Stimulated activated CD8-positive, alpha-beta memory T cell treated with anti-CD3 and anti-CD28 coated beads, Interleukin-7, amount 100 ng/mL, for 4 hours (primary cell): ENCODE data around the gene RAD18.

Source experiments
- DNase-seq, 2 donors: peaks; one replicate each; pipeline ENCODE4 v3.0.0-alpha.2; 2020; ENCODE audit warnings: low read depth in 2 of 2

Gene RAD18

DNA sequence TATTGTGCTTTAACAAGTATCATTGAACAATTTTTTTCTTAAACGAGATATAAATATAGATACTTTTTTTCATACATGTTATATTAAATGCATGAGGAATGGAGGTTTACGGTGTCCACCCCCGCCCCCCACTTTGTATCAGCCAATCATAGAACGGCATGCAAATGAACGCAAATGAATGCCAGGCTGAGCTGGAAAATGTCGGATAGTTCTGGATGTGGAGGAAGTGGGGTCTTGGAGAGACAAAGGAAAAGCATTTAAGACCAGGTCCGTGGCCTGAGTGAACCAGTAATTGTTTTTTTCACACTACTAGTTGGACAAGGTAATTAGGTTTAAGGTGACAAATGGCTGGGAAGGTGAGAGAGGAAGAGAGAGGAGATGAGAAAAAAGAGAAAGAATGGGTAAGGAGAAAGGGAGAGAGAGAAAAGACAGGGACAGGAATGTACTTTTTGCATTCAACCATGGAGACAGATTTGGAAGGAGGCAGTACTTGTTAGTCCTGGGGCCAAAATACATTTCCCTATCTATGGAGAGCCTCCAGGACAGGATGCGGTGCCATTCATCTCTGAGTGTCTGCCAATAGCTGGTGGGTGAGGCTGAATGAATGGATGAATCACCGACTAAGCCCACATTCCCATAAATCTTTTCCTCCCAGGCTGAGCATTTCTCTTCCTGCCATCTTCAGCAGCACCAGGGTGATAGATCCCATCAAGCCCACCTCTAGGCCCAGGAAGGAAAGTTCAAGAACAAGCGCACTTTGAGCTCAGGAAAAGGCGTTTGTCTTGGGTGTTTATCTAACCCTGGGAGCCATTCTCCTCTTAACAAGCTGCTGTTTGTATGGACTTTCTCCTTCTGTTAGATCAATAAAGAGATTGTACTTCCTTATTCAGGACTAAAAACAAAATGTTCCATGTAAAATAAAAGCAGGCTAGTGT is 1.4 kb upstream of the RAD18 start:
- DNase-seq, result no peak

DNA sequence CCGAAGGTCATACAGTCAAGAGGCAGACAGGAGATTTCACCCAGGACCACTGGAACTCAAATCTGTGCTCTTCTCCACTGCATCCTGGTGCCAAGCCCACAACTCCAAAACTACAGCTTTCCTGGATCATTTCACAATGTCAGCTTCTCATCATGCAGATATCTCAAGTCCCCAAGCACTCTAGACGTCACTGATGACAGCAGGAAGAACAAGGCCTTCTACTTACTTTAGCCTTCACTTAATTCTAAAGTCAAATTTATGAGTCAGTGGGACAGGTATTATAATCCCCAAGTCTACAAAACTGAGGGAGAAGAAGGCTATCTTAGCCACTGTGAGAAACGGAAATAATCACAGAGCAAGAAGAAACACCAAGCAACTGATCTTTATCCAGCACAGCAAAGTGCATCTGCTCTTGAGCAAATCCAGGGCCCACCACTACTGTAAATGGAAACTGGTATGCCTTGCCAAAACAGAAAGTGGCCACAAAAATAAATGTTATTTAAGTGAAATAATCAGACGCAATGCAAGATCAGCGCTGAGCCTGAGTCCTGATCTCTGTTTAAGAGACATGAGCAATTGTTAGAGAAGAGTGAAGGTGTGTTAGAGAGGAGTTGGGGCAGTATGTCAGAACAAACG is 928 bp downstream of the RAD18 start:
- no peak for DNase-seq

DNA sequence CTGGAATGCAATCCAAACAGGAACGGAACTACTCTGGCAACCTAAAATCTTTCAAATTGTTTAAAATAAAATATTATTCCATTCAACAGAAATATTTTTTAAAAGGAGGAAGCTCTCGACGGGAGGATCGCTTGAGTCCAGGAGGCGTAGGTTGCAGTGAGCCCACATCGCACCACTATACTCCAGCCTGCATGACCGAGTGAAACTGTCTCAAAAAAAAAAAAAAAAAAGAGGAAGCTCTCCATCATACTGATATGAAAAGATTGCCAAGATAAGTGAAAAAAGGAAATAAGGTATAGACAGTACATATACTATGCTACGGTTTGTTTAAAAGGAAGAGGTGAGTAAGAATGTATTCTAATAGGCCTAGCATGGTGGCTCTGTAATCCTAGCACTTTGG is 3.6 kb downstream of the RAD18 start:
- no peak for DNase-seq

DNA sequence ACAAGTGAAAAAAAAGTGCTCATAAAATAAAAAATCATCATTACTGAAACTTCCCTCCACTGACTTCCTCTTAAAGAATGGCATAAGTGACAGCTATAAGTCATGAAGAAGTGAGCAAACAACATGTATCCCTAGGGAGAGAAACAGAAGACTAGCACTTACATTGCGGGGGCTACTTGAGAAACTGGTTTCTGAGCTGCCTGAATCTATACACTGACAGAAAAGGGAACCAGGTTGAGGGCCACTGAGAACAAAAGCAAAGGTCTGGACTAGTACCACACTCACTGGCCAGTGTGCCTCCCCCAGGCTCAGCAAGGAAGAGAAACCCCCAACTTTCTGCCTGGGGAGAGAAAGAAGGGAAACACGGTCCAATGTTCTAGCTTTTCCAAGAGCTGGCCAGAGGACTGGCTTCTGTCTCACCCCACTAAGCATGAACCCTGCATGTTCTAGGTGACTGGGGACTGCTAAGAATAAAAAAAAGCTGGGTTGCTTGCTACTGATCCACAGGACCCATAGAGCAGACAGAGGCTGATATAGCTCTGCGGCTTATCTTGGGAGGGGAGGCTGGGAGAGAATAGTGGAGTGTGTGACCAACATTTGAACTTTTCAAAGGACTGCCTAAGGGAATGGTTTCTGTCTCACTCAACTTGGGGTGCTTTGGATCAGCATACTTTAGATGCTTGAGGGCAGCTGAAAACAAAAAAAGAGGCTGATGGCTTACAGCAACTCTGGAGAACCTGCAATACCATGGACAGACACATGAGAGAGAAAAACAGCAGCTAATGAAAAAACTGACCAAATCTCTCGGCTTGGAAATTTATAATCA is 8.1 kb downstream of the RAD18 start:
- no peak for DNase-seq

DNA sequence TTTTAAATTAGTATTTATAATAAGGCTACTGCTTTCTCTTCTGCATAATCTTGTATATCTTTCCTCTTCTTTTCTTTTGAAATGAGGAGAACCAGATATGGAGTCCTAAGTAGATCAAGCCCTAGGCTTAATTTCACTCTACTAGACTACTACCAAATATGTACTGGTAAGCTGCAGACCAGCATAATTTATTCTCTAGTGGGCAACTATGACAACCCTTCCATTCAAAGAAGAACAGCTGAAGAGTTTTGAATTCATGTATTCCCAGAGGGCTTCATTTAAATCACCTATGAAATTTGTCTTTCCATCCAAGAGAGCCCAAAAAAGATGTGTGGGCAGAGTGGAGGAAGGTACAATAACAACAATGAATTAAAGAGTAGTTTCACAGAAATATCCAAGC is 10.0 kb downstream of the RAD18 start:
- DNase-seq, result no peak

DNA sequence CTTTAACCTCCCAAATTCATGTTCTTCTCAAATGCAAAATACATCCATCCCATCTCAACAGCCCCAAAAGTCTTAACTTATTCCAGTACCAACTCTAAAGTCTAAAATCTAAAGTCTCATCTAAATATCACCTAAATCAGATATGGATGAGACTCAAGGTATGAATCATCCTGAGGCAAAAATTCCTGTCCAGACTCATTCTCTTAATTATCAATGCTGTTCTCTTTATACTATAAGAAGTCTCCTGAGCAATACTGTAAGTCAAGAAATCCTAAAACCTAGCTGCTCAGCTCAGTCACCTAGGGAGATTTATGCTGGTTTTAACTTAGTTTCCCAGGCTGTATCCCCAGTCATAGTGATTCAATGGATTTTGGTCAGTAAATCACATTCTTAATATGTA is 11.1 kb downstream of the RAD18 start:
- DNase-seq, result no peak

DNA sequence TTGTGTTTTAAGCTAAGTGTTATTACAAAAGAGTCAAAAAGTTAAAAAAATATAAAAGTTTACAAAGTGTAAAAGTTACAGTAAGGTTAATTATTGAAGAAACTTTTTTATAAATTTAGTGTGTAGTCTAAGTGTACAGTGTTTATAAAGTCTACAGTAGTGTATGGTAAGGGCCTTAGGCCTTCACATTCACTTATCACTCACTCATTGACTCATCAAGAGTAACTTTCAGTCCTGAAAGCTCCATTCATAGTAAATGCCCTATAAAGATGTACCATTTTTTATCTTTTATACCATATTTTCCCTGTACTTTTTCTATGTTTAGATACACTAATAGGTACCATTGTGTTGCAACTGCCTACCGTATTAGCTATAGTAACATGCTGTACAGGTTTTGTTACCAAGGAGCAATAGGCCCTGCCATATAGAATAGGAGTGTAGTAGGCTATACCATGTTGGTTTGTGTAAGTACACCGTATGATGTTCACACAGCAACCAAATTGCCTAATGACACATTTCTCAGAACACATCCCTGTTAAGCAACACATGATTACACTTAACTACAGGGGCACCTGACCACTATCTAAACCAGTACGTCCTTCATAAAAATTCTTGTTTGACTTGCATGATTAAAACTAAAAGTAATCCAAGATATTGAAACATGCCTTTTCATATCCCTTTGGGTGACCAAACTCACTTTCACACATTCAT is 17.2 kb downstream of the RAD18 start:
- no peak for DNase-seq

DNA sequence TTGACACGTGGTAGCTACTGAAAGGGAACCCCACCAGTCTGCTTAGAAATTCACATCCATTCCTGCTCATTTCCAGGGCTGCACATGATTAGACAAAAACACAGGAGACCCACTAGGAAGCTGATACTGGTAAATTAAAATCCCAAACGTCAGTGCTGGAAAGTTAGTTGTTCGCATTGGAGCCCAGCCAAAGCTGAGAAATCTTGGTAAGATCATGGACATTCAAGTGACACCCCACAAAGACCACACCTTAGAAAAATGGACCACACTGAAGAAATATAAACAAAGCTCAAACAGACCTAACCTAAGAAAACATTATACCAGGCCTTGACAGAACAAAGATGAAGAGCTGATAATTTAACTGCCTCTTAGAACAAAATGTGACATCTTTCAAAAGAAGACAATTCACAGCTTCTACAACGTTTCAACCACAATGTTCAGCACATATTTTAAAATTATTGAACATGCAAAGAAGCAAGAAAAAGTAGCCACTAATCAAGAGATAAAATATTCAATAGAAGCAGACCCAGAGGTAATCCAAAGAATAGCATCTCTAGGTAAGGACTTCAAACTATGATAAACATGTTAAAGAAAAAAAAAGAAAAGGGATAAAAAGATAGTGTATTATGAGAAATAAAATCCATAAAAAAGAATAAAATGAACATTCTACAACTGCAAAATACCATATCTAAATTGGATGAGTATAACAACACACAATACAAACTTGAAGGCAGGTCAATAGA is 20.4 kb downstream of the RAD18 start:
- no peak for DNase-seq

DNA sequence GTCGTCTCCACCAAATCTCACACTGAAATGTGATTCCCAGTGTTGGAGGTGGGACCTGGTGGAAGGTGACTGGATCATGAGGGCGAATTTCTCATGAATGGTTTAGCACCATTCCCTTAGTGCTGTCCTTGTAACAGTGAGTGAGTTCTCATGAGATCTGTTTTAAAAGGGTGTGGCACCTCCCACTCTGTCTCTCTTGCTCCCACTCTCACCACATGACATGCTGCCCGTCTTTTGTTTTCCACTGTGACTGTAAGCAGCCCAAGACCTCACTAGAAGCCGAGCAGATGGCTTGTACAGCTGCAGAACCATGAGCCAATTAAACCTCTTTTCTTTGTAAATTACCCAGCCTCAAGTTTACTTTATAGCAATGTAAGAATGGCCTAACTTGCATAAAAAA is 21.2 kb downstream of the RAD18 start:
- DNase-seq, result no peak

DNA sequence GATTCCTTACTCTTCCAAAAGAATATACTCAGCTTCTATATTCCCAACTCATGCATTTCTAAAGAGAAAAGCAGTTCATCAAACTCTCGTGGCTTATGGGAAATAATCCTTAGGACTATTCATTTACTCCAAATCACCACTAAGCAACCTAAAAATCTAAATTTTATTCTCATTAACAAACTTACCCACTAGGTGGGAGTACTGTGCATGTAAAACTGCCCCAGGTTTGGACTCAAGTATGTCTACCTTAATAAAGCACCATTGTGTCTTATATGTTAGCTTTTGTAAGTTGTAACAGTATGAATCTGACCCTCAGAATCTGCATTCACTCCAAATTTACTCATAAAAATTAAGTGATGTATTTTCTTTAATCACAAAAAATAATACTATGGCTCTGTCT is 25.3 kb downstream of the RAD18 start:
- DNase-seq, result no peak

DNA sequence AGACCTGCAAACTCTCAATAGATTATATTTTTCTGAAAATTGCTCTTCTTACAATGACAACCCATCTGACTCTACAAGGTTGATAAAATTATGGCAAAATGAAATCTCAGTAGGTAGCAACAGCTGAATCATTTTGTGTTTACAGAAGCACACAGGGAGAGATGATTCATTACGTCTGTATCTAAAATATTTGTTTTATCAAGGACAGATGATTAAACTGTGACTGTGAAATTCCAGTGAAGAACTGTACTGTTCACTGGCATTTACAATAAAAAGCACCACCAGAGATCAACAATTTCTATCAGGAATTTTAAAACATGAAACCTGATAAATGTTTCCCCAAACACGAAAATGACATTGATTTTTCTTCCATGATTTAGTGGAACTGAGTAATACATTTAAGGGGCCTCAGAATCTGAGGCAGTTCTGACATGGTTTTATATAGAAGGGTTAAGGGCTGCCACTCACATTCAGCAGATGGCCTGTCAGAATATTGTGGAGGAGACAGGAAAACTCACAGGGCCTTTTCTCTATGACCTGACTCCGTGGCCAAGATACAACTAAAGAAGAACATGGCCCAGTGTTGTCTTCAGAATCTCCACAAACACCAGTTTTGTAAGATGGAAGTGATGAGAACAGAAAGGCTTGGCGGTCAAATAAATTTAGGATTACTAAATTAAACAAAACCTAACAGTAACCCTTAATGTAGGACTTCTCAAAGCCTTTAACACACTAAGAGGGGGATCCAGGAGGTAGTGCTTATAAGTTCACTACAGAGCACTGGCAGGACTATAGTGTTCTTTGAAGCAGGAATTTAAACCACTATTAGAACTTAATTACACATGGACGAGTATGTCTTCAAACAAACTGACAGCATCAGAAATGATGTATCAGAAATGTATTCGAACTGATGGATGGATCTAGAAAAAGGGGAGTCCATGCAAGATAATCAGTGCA is 25.9 kb downstream of the RAD18 start:
- no peak for DNase-seq

DNA sequence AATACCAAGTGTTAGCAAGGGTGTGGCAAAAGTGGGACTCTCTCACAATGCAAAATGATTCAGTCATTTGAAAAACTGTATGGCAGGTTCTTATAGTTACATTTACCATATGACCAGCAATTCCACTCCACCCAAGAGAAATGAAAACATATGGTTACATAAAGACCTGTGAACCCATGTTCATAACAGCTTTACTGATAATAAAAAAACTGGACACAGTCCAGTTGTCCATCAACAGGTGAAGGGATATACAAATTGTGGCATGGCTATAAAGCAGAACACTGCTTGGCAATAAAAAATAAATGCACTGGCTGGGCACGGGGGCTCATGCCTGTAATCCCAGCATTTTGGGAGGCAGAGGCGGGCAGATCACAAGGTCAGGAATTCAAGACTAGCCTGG is 30.8 kb downstream of the RAD18 start:
- DNase-seq, result no peak

DNA sequence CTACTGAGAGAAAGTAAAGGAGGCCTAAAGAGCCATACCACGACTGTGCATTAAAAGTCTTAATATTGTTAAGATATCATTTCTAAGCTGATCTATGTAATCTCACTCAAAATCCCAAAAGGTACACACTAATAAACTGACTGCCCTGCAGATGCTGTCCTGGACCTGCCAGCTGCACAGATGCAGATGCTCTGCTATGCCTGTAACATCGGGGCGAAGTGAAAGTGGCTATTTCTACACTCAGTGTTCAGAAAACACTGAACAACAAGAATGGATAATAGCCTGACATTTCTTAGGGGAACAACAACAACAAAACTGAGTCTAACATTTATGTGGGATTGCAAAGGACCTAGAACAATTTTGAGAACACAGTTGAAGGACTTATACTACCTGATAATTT is 31.9 kb downstream of the RAD18 start:
- no peak for DNase-seq

DNA sequence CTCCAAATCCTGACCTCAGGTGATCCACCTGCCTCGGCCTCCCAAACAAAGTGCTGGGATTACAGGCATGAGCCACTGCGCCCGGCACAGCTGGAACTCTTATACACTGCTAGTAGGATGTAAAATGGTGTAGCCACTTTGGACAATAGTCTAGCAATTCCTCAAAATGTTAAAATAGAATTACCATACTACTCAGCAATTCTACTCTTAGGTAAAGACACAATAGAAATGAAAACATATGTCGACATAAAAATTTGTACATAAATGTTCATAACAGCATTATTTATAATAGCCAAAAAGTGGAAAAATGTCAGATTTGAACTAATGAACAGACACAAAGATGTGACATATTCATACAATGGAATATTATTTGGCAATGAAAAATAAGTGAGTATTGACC is 33.4 kb downstream of the RAD18 start:
- DNase-seq, result no peak

DNA sequence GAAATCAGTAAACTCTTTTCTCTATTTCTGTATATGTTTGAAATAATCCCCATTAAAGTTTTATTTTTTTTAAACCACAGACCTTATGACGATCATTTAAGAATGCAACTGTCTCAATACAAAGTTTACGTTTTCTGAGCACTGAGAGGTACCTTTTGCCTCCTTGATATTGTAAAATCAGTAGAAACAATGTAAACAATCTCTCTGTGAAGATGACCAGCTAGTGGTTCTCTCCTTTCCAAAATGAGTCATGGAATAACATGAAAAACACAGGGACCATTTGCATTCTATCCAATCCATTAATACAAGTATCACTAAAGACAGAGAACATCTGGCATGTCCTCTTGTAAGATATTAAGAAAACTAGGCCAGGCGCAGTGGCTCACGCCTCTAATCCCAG is 48.8 kb downstream of the RAD18 start:
- DNase-seq, result no peak

DNA sequence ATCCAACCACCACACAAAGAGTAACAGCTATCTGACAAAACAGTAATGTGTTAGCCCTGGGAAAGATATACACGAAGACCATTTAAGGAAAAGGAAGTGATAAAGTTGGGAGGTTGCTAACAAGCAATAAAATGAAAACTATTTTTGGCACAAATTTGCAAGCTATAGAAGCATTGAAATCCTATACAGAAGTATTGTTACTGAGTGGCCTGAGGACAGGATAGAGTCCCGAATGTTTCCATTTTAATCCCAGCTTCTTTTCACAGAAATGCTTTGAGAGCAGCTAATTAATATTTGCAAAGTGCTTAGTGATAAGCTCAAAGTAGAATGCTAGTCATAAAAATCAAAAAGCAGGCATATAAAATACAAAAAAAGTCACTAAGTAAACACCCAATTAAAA is 51.5 kb downstream of the RAD18 start:
- DNase-seq, result no peak

DNA sequence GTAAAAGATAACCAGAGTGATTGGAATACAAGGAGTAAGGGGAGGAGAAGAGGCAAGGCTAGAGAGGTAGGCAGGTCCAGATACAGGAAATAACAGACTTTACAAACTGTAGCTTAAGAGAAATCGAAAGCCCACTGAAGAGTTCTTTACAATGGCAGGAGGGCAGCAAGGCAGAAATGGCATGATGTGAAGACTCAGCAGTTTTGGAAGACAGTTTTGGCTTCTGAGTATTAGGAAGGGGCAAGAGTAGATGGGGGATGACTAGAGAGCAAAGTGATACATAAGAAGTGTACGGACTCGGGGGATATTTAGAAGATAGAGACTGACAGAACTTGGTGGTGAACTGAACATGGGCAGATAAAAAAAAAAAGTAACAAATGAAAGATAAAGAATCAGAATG is 54.1 kb downstream of the RAD18 start:
- DNase-seq, result no peak

DNA sequence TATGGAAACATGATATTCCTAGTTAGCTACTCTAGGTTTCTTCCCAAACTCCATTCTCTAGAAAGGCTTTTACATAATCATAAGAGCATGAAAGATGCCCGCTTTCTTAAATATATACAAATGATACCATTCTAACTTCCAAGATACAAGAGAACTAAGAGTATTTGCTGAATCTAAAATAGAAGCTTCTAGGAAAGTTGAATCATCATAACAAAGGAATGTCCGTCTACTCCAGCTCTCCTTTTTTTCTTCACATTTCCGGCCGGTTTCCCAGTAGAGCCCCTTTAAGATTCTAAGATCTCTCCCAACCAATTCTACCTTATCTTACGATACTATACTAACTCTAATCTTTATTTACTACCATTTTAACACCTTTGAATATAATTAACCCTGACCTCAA is 60.1 kb downstream of the RAD18 start:
- no peak for DNase-seq

DNA sequence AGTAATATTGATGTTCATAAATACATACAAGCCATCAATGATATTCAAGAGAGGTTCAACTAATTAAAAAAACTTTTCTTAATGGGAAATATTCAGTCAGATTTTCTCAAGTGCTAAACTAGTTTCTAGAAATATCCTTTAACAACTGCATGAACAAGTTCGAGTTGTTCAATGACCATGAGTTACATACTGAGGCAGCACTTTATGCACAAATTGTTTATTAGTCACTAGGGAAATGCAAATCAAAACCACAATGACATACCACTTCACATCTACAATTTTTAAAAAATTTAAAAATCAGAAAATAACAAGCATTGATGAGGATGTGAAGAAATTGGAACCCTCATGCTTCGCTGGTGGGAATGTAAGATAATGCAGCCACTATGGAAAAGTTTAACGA is 62.4 kb downstream of the RAD18 start:
- no peak for DNase-seq

DNA sequence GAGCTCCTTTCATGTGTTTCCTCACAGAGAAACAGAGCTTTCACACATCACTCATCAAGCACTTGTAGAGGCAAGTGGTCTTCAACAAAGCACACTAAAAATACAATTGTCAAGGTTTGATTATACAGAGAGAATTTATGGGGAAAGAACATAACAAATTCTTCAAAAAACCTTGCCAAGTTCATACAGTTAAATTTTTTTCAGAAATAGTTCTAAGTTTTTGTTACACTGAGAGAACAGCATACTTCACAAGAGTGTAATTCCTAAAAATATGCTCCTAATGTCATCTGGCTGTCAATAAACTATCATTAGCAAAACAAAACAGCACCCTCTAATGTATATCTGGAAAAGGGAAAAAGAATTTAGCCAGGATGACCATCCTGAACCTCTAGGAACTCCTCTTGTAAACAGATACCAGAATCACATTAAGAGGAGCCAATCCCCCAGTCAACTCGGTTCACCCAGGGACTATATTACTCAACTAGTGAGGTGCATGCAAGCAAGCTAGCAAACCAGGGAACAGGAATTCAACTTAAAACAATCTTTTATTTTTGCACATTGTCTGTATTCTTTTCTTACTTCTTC is 63.3 kb downstream of the RAD18 start:
- DNase-seq, result no peak
